Ovary (tissue), 10 donors: ENCODE measurements around the gene KIR2DL1. TPM values are rescaled to one million over a fixed set of nuclear protein-coding genes. Genes with fewer than 3 reads are reported as not detected.
"Not testable (repeated sequence)": the region's sequence is repeated elsewhere in the genome, so short reads cannot be mapped to it uniquely, and the experiment has no call there.

Experiments used
- DNase-seq, 5 donors: peaks; one replicate each; pipeline ENCODE4 v3.0.0-alpha.2; 2019 to 2020
- H3K27ac ChIP-seq, 2 donors: fragments of 200-600 bp; one replicate each; pipeline versions ENCODE4 v1.5.1 to v1.8.0; 2019 to 2022
- H3K27me3 ChIP-seq: fragments of 200-600 bp; one replicate; pipeline ENCODE4 v1.8.0; 2022
- H3K36me3 ChIP-seq: fragments of 200-600 bp; sonication (generic); one replicate; pipeline ENCODE4 v1.5.1; 2019
- H3K4me1 ChIP-seq: one replicate; pipeline ENCODE4 v1.8.1; 2013; ENCODE audit warnings: mild to moderate bottlenecking, moderate library complexity; ENCODE audit not compliant: insufficient read depth
- H3K4me3 ChIP-seq: fragments of 200-600 bp; sonication (generic); one replicate; pipeline ENCODE4 v1.5.1; 2017
- H3K9me3 ChIP-seq, 2 donors: fragments of 200-600 bp in 1 of 2; sonication (generic) in 1 of 2; one replicate each; pipeline versions ENCODE4 v1.5.1 to v1.8.1; 2013 to 2019; ENCODE audit warnings: mild to moderate bottlenecking in 1 of 2, moderate library complexity in 1 of 2
- EP300 ChIP-seq: sonication (generic); formaldehyde crosslinking; IDR thresholded peaks from one replicate; pipeline ENCODE4 v1.6.1; 2017; ENCODE audit warnings: antibody characterized with exemption
- POLR2A ChIP-seq: fragments of 450-650 bp; IDR thresholded peaks from one replicate; pipeline ENCODE4 v1.6.1; 2017; ENCODE audit warnings: antibody characterized with exemption, mild to moderate bottlenecking, moderate library complexity
- WGBS, 3 donors: extraction: QIAGEN DNeasy Blood & Tissue Kit in 1 of 3; methylation state at CpG; one replicate each; pipeline versions ENCODE4 v1.1.5 to v1.1.7; 2013 to 2017; 5-methylcytosine and 5-hydroxymethylcytosine counted together
- intact Hi-C, 4 donors: fragments of 100-400 bp; cut with DNase I; formaldehyde crosslinking; loops; one replicate each; pipeline versions ENCODE4 v1.11.0 to v1.15.1; 2022 to 2023
- long read RNA-seq, 3 donors: library from polyadenylated mRNA in 2 of 3; unstranded in 2 of 3; transcript quantifications; one replicate each; pipeline ENCODE4 v2.0.0 and lab custom pipeline, GENCODE V29; 2021 to 2026
- polyA plus RNA-seq, 2 donors: library from polyadenylated mRNA; stranded (reverse); fragments of 200-250 nt in 1 of 2; fragments of 350-450 nt in 1 of 2; fragmentation: Illumina TruSeq in 1 of 2; extraction: RNeasy Lipid Tissue Mini Kit (QIAGEN cat#74804) in 1 of 2; gene quantifications; one replicate each; pipeline ENCODE4 v1.2.3, GENCODE V29; 2013 to 2014
- total RNA-seq, 7 donors: library from RNA; depleted of rRNA in 2 of 7; stranded (reverse); fragments of >200 nt in 2 of 7; fragmentation: NEBNext Ultra II Directional in 3 of 7; extraction: Animal tissue kit (Norgen Biotek cat#: 25700) in 3 of 7; gene quantifications; one replicate each; pipeline versions ENCODE4 v1.1.0 to v1.2.4, GENCODE V29; 2016 to 2023
- TF ChIP-seq, protein P1 (sequence below), 3 donors: fragments of 450-650 bp in 2 of 3; fragments of 200-600 bp in 1 of 3; IDR thresholded peaks; one replicate each; pipeline versions ENCODE4 v1.5.1 to v1.8.0; 2016 to 2022; ENCODE audit warnings: antibody characterized with exemption in 3 of 3, mild to moderate bottlenecking in 1 of 3
- donor health status: DM: no; HTN: no; CAD: no; lungs with moderate emphysema.
- donor health status: DM: no; HTN: no; CAD: no.
- donor health status: Bipolar disorder and iron deficiency.
- donor health status: DM: yes; HTN: yes; CAD: no.
- donor health status: DM: no; HTN: no; CAD: no.
- donor health status: DM: yes; HTN: yes; CAD: no.

Gene KIR2DL1
- total RNA-seq, result not detected
- under 1 TPM in 1 of 2 donors, not detected in 1; 0.12 TPM for polyA plus RNA-seq
- long read RNA-seq, donor 1, result 0 reads
- long read RNA-seq, donor 2, result 0 reads
- long read RNA-seq, donor 3, result 0 reads

DNA sequence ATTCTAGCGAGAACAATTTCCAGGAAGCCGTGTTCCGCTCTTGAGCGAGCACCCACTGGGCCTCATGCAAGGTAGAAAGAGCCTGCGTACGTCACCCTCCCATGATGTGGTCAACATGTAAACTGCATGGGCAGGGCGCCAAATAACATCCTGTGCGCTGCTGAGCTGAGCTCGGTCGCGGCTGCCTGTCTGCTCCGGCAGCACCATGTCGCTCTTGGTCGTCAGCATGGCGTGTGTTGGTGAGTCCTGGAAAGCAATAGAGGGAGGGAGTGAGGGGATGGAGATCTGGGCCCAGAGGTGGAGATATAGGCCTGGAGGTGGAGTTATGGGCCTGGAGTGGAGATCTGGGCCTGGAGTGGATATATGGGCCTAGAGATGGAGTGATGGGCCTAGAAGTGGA is at the start of gene KIR2DL1:
KIR2DL1 (plus strand) TSS at position 148 of the 400 bp plus-strand sequence; CDS start at position 206, 58 bp downstream.
- H3K27ac ChIP-seq, H3K4me1 ChIP-seq, H3K4me3 ChIP-seq, intact Hi-C loops, H3K9me3 ChIP-seq, DNase-seq, H3K27me3 ChIP-seq, H3K36me3 ChIP-seq: not testable (repeated sequence)
- 92 to 94% (median 94%) methylated on average over 15 of the region's 15 CpGs for WGBS, 3 donors

DNA sequence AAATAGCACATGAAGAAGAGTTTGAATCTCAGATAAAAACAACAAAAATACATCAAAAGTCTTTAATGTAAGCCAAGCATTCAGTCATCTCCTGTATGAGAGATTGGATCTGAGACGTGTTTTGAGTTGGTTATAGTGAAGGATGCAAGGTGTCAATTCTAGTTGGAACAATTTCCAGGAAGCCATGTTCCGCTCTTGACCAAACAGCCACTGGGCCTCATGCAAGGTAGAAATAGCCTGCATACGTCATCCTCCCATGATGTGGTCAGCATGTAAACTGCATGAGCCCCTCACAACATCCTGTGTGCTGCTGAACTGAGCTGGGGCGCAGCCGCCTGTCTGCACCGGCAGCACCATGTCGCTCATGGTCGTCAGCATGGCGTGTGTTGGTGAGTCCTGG is 45.5 kb upstream of the KIR2DL1 start, which contains the start of gene KIR3DL3:
KIR3DL3 (plus strand) TSS at position 301 of the 400 bp plus-strand sequence; CDS start at position 356, 55 bp downstream.
- Histone ChIP-seq H3K27me3 (no peaks in the 10 kb centered on the region), H3K36me3 (no peaks in the 10 kb centered on the region), H3K9me3 (no peaks in the 10 kb centered on the region), H3K4me3 (no peak within 1 kb of the TSS), H3K27ac (no peak within 1 kb of the TSS), H3K4me1 (no peaks in the 10 kb centered on the region)
- TF ChIP-seq, protein P1, sequence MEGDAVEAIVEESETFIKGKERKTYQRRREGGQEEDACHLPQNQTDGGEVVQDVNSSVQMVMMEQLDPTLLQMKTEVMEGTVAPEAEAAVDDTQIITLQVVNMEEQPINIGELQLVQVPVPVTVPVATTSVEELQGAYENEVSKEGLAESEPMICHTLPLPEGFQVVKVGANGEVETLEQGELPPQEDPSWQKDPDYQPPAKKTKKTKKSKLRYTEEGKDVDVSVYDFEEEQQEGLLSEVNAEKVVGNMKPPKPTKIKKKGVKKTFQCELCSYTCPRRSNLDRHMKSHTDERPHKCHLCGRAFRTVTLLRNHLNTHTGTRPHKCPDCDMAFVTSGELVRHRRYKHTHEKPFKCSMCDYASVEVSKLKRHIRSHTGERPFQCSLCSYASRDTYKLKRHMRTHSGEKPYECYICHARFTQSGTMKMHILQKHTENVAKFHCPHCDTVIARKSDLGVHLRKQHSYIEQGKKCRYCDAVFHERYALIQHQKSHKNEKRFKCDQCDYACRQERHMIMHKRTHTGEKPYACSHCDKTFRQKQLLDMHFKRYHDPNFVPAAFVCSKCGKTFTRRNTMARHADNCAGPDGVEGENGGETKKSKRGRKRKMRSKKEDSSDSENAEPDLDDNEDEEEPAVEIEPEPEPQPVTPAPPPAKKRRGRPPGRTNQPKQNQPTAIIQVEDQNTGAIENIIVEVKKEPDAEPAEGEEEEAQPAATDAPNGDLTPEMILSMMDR (IDR thresholded peaks at IDR 0.05), result no peak
- TF ChIP-seq POLR2A (no peak), EP300 (no peak)
- WGBS, 3 donors, result 77 to 95% (median 88%) methylated on average over 9 of the region's 9 CpGs
- intact Hi-C loops, result no loop called here
- DNase-seq, result no peak

DNA sequence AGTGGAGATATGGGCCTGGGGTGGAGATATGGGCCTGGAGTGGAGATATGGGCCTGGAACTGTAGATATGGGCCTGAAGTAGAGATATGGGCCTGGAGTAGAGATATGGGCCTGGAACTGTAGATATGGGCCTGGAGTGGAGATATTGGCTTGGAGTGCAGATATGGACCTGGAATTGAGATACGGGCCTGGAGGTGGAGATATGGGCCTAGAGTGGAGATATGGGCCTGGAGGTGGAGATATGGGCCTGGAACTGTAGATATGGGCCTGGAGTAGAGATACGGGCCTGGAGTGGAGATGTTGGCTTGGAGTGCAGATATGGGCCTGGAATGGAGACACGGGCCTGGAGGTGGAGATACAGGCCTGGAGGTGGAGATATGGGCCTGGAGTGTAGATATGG is 44.9 kb upstream of the KIR2DL1 start:
- Histone ChIP-seq H3K27me3 (no peaks in the 10 kb centered on the region), H3K4me1 (no peaks in the 10 kb centered on the region), H3K9me3 (no peaks in the 10 kb centered on the region), H3K4me3 (no peak overlapping the region), H3K36me3 (no peaks in the 10 kb centered on the region), H3K27ac (no peak overlapping the region)
- 47 to 80% (median 77%) methylated on average over 3 of the region's 3 CpGs for WGBS, 3 donors
- no peak for DNase-seq
- intact Hi-C loops, result no loop called here
- TF ChIP-seq POLR2A (no peak), EP300 (no peak)
- TF ChIP-seq, protein P1 (IDR thresholded peaks at IDR 0.05), result no peak

DNA sequence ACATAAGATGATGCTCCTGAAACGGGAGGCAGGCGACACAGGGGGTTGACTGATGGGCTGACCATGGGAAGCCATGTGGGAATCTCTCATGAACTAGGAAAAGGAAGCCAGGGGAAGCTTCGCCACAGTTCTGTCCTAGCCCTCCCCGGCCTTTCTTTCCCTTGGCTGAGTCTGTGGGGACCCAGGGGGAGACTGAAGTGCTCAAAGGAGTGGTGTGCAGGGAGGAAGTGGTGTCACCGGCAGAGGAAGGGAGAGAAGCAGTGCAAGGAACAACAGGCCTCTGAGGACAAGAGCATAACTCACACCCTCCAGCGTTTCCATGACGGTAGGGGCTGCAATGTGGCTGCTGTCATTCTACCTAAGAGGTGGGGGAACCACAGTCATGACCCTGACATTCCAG is 44.3 kb upstream of the KIR2DL1 start:
- WGBS, 3 donors, result 74 to 82% (median 80%) methylated on average over 7 of the region's 7 CpGs
- no peaks in the 10 kb centered on the region for H3K4me1 ChIP-seq
- no peaks in the 10 kb centered on the region for H3K36me3 ChIP-seq
- TF ChIP-seq EP300, result no peak
- TF ChIP-seq, protein P1 (IDR thresholded peaks at IDR 0.05), result no peak
- no peak for TF ChIP-seq POLR2A
- no peaks in the 10 kb centered on the region for H3K9me3 ChIP-seq
- no peak overlapping the region for H3K4me3 ChIP-seq
- intact Hi-C loops, result no loop called here
- no peak overlapping the region for H3K27ac ChIP-seq
- DNase-seq, result no peak
- H3K27me3 ChIP-seq, result no peaks in the 10 kb centered on the region

DNA sequence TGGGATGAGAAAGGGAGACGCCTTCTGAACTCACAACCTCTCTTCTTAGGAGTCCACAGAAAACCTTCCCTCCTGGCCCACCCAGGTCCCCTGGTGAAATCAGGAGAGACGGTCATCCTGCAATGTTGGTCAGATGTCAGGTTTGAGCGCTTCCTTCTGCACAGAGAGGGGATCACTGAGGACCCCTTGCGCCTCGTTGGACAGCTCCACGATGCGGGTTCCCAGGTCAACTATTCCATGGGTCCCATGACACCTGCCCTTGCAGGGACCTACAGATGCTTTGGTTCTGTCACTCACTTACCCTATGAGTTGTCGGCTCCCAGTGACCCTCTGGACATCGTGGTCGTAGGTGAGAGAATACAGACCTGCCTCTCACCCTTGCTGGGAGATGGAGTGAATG is 42.0 kb upstream of the KIR2DL1 start:
- H3K27me3 ChIP-seq, result no peaks in the 10 kb centered on the region
- H3K36me3 ChIP-seq, result no peaks in the 10 kb centered on the region
- H3K27ac ChIP-seq, result no peak overlapping the region
- TF ChIP-seq EP300 (no peak), POLR2A (no peak)
- TF ChIP-seq, protein P1 (IDR thresholded peaks at IDR 0.05), result no peak
- WGBS, 3 donors, result 69 to 81% (median 80%) methylated on average over 10 of the region's 10 CpGs
- no peaks in the 10 kb centered on the region for H3K4me1 ChIP-seq
- intact Hi-C loops, result no loop called here
- no peak for DNase-seq
- H3K9me3 ChIP-seq, result no peaks in the 10 kb centered on the region
- H3K4me3 ChIP-seq, result no peak overlapping the region
